ENCODE data around the gene MRTO4.
A peak's percentile ranks its signal among the peaks of the same experiment; 100 is the strongest.
"Not testable (repeated sequence)": the region's sequence is repeated elsewhere in the genome, so short reads cannot be mapped to it uniquely, and the experiment has no call there.

The MRTO4 gene

DNA sequence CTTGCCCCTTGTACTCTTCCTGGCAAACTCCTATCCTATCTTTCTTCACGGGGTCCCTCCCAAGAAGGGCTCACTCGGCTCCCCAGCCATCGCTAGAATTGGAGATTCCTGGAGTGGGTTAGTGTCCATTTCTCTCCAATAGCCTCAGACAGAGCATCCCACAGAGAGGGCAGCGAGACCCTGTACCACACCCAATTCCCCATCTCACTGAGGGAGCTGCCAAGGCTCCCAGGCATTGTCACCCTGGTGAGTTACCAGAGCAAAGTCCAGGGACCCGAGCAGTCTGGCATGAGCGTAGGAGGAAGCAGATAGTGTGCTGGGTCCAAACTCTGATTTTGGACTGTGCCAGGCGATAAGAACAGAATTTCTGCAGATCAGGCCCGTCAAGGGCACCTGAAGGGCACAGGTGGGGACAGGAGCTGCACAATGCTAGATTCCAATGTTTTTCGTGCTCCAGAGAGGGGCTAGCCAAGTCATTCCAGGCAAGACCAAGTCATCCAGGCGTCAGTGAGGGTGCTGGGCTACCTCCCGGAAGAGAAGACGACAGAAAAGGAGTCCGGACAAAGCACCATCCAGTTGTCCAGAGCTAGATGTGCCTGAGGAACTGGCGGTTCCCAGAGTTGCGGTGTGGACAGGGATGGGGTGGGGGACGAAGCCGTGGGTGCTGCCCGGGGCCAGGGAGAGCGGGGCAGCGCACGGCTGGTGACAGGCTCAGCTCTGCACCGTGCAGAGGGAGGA is 21.7 kb downstream of the MRTO4 start:
- TF ChIP-seq CTCF (IDR thresholded peaks at IDR 0.05; ENCODE audit: control insufficient read depth, insufficient read depth, low read depth, low read length, missing control alignments) = no peak
- no peak overlapping the region for H3K4me3 ChIP-seq (ENCODE audit: control insufficient read depth, low read depth, low read length)
- DNase-seq (ENCODE audit: low read depth) = no peak

DNA sequence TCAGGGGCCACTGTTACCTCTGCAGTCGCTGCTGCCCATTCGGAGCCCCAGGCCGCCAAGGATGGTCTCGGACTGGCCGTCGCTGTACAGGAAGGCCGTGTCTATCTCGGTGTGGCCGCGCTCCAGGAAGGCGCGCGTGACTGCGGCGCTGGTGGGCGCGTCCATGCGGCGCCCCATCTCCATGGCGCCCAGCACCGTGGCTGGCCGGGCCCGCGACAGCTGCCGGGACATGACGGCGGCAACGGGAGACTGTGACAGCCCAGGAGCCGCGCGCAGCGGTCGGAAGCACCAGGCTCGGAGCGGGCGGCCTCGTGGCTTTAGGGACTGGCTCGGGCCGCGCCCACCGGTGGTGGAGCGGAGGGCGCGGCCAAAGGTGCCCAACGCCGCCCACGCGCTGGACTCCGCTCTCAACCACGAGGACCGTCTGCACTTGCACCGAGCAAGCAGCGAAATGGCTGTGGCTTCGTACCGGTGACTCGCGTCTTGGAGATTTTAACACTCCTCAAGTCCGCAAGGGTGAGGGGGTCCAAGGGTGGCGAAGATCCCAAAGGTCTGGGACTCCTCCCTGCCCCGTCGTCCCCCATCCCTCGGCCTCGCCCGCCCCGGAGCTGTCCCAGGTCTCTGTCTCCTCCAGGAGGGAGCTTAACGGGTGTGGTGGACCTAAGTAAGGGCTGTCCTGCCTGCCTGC is 22.4 kb downstream of the MRTO4 start:
- not testable (repeated sequence) for H3K4me3 ChIP-seq (ENCODE audit: control insufficient read depth, low read depth, low read length); DNase-seq (ENCODE audit: low read depth)

DNA sequence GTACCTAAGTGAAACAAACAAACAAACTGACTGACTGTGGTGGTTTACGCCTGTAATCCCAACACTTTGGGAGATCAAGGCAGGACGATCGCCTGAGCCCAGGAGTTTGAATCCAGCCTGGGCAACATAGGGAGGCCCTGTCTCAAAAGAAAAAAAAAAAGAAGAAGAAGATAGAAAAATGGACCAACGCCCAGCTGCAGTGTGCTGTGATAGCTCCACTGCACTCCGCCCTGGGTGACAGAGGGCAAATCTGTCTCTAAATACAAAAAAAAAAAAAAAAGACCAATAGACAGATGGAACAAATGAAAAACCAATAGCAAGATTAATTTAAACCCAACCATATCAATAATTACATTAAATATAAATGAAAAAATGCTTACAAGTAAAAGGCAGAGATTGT is 23.0 kb downstream of the MRTO4 start:
- H3K4me3 ChIP-seq (ENCODE audit: control insufficient read depth, low read depth, low read length) = no peak overlapping the region
- no peak for TF ChIP-seq CTCF (IDR thresholded peaks at IDR 0.05; ENCODE audit: control insufficient read depth, insufficient read depth, low read depth, low read length, missing control alignments)
- no peak for DNase-seq (ENCODE audit: low read depth)

DNA sequence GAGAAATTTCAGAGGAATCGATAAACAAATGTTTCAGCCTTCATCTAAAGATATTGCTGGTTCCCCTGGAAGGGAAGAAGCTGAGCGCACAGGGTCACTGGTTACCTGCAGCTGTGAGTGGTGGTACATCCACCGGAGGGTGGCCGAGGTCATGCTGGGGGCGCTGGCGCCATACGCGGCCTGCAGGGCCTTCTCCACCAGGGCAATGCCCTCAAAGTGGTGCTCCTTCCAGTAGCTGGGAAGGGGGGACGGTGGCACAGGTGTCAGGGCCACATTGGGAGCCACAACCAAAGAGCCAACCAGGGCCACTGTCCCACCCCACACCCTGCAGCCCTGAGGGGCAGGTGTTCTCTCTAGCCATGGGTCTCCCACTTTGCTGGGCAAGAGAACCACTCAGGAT is 32.3 kb downstream of the MRTO4 start:
- H3K4me3 ChIP-seq (ENCODE audit: control insufficient read depth, low read depth, low read length) = no peak overlapping the region
- TF ChIP-seq CTCF (IDR thresholded peaks at IDR 0.05; ENCODE audit: control insufficient read depth, insufficient read depth, low read depth, low read length, missing control alignments) = no peak

GRCh38 chr1:19284881-19285280 is 33.3 kb downstream of the MRTO4 start:
- TF ChIP-seq CTCF (IDR thresholded peaks at IDR 0.05; ENCODE audit: control insufficient read depth, insufficient read depth, low read depth, low read length, missing control alignments) = no peak
- DNase-seq (ENCODE audit: low read depth) = no peak
- H3K4me3 ChIP-seq (ENCODE audit: control insufficient read depth, low read depth, low read length) = no peak overlapping the region

More for the DNA sequence above, 32.3 kb downstream of the MRTO4 start:
- DNase-seq (ENCODE audit: low read depth) = no peak

- H3K4me3 ChIP-seq (ENCODE audit: control insufficient read depth, low read depth, low read length); DNase-seq (ENCODE audit: low read depth): not testable (repeated sequence)
Measured at GRCh38 chr1:19285366-19285765, 33.8 kb downstream of the MRTO4 start.

DNA sequence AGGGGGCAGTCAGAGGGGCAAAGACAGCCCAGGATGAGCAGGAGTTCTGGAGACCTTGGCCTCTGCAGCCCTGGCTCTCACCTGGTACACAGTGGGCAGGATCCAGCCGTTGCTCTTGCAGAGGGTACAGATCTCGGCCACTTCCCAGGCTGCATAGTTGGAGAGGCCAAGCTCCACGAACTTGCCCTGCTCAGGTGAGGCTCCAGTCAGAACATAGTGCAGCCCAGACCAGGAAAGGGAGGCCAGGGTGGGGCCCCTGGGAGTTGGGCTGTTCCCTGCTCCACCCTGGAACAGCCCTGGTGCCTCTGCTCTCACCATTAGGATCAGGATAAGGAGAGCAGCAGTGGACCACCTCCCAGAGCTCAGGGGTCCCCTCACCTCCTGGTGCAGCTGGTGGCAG is 34.2 kb downstream of the MRTO4 start:
- not testable (repeated sequence) for H3K4me3 ChIP-seq (ENCODE audit: control insufficient read depth, low read depth, low read length)

GRCh38 chr1:19287436-19288185 is 36.0 kb downstream of the MRTO4 start:
- H3K4me3 ChIP-seq (ENCODE audit: control insufficient read depth, low read depth, low read length) = no peak overlapping the region
- no peak for DNase-seq (ENCODE audit: low read depth)
- no peak for TF ChIP-seq CTCF (IDR thresholded peaks at IDR 0.05; ENCODE audit: control insufficient read depth, insufficient read depth, low read depth, low read length, missing control alignments)

More for the DNA sequence above, 34.2 kb downstream of the MRTO4 start:
- DNase-seq (ENCODE audit: low read depth) = not testable (repeated sequence)

DNA sequence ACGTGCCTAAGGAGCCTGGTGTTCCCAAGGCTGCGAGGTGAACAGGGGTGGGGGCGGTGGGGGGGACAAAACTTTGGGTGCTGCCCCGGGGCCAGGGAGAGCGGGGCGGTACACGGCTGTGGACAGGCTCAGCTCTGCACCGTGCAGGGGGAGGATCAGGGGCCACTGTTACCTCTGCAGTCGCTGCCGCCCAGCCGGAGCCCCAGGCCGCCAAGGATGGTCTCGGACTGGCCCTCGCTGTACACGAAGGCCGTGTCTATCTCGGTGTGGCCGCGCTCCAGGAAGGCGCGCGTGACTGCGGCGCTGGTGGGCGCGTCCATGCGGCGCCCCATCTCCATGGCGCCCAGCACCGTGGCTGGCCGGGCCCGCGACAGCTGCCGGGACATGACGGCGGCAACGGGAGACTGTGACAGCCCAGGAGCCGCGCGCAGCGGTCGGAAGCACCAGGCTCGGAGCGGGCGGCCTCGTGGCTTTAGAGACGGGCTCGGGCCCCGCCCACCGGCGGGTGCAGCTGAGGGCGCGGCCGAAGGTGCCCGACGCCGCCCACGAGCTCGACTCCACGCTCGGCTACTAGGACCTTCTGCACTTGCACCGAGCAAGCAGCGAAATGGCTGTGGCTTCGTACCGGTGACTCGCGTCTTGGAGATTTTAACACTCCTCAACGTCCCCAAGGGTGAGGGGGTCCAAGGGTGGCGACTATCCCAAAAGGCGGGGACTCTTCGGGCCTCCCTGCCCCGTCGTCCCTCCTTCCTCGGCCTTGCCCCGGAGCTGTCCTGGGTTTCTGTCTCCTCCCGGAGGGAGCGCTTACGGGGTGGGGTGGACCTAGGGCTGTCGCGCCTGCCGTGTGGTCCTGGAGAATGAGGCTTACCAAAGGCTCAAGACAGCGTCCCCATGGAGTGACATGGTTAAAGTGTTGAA is 37.0 kb downstream of the MRTO4 start, which contains the start of gene AKR7A3:
Gene AKR7A3, minus strand, starts transcription at position 447 of the 918 bp plus-strand sequence. Its CDS starts 61 bp downstream, at position 386.
- DNase-seq (ENCODE audit: low read depth) = not testable (repeated sequence)
- peak within 1 kb of the TSS; percentile 33 for H3K4me3 ChIP-seq (ENCODE audit: control insufficient read depth, low read depth, low read length)
